LNCAP (cell line): ENCODE measurements around the gene CALCOCO1.

Experiments used
- CTCF ChIP-seq: fragments of 450-650 bp; IDR thresholded peaks from 2 replicates; pipeline ENCODE4 v1.5.1; 2017; ENCODE audit warnings: mild to moderate bottlenecking

CALCOCO1 gene

GRCh38 chr12:53699678-53700025 lies 27.6 kb downstream of the CALCOCO1 start:
- no peak for TF ChIP-seq CTCF

- TF ChIP-seq CTCF: no peak
Measured at GRCh38 chr12:53698948-53699677, 28.1 kb downstream of the CALCOCO1 start.

GRCh38 chr12:53696655-53697331 lies 30.5 kb downstream of the CALCOCO1 start:
- TF ChIP-seq CTCF: no peak

GRCh38 chr12:53696285-53696654 lies 31.0 kb downstream of the CALCOCO1 start:
- no peak for TF ChIP-seq CTCF

- TF ChIP-seq CTCF: no peak
Measured at GRCh38 chr12:53695152-53696145, 31.8 kb downstream of the CALCOCO1 start.

GRCh38 chr12:53694756-53695151 lies 32.5 kb downstream of the CALCOCO1 start:
- no peak for TF ChIP-seq CTCF

- no peak for TF ChIP-seq CTCF
Measured at GRCh38 chr12:53688134-53688533, 39.1 kb downstream of the CALCOCO1 start.
